GM19035 (cell line): ENCODE measurements around the gene ADARB1.

Experiments
- ATAC-seq: cut with Tn5 transposase; IDR thresholded peaks from one replicate; pipeline ENCODE4 v1.9.1; 2021; ENCODE audit not compliant: unreplicated experiment

The ADARB1 gene

GRCh38 chr21:45147473-45148315 is 73.3 kb downstream of the ADARB1 start:
- ATAC-seq: no peak

- ATAC-seq: no peak
These were observed 74.1 kb downstream of the ADARB1 start for GRCh38 chr21:45148316-45148990.

GRCh38 chr21:45149021-45149420 is 74.6 kb downstream of the ADARB1 start:
- no peak for ATAC-seq

GRCh38 chr21:45150638-45151131 is 76.3 kb downstream of the ADARB1 start:
- ATAC-seq: no peak

- ATAC-seq: no peak
These were observed 77.2 kb downstream of the ADARB1 start for GRCh38 chr21:45151445-45152160.

GRCh38 chr21:45152265-45152746 is 77.9 kb downstream of the ADARB1 start:
- no peak for ATAC-seq

GRCh38 chr21:45153358-45154318 is 79.3 kb downstream of the ADARB1 start:
- ATAC-seq: no peak

GRCh38 chr21:45154511-45155508 is 80.4 kb downstream of the ADARB1 start:
- no peak for ATAC-seq

- ATAC-seq: no peak
These were observed 81.5 kb downstream of the ADARB1 start for GRCh38 chr21:45155910-45156309.

GRCh38 chr21:45156459-45156858 is 82.1 kb downstream of the ADARB1 start:
- ATAC-seq: no peak

GRCh38 chr21:45157932-45158331 is 83.6 kb downstream of the ADARB1 start:
- ATAC-seq: no peak

- ATAC-seq: no peak
These were observed 84.4 kb downstream of the ADARB1 start for GRCh38 chr21:45158491-45159423.

GRCh38 chr21:45160198-45160597 is 85.8 kb downstream of the ADARB1 start:
- ATAC-seq: no peak

GRCh38 chr21:45161038-45161945 is 86.9 kb downstream of the ADARB1 start:
- no peak for ATAC-seq

GRCh38 chr21:45162115-45162514 is 87.7 kb downstream of the ADARB1 start:
- ATAC-seq: no peak

GRCh38 chr21:45162809-45163208 is 88.4 kb downstream of the ADARB1 start:
- no peak for ATAC-seq
